H9 (cell line): Measurements from ENCODE around the gene SIT1. TPM values are rescaled to one million over a fixed set of nuclear protein-coding genes. Genes with fewer than 3 reads are reported as not detected.
A peak's percentile ranks its signal among the peaks of the same experiment; 100 is the strongest.

Source experiments
- DNase-seq: peaks from one replicate; pipeline ENCODE4 v3.0.0-alpha.2; 2017
- H2AFZ ChIP-seq: one replicate; pipeline ENCODE4 v1.6.1; 2013; ENCODE audit warnings: mild to moderate bottlenecking, low read length, control low read depth, moderate library complexity
- H2AK5ac ChIP-seq: 2 replicates; pipeline ENCODE4 v1.6.1; 2013; ENCODE audit warnings: low read length, control low read depth, mixed read lengths; ENCODE audit not compliant: insufficient read length
- H2BK120ac ChIP-seq: one replicate; pipeline ENCODE4 v1.6.1; 2013; ENCODE audit warnings: low read depth, mild to moderate bottlenecking, low read length, control low read depth, inconsistent platforms; ENCODE audit not compliant: poor library complexity, severe bottlenecking
- H2BK12ac ChIP-seq: 2 replicates; pipeline ENCODE4 v1.6.1; 2013; ENCODE audit warnings: low read length, control low read depth, mixed read lengths, low read depth; ENCODE audit not compliant: insufficient read length
- H2BK15ac ChIP-seq: 2 replicates; pipeline ENCODE4 v1.6.1; 2013; ENCODE audit warnings: low read depth, low read length, control low read depth
- H2BK20ac ChIP-seq: one replicate; pipeline ENCODE4 v1.6.1; 2013; ENCODE audit warnings: low read depth, mild to moderate bottlenecking, low read length, control low read depth, inconsistent platforms; ENCODE audit not compliant: poor library complexity, severe bottlenecking
- H2BK5ac ChIP-seq: 2 replicates; pipeline ENCODE4 v1.6.1; 2013; ENCODE audit warnings: low read length, control low read depth, mixed read lengths; ENCODE audit not compliant: insufficient read length
- H3K14ac ChIP-seq: 2 replicates; pipeline ENCODE4 v1.6.1; 2013; ENCODE audit warnings: low read length, control low read depth; ENCODE audit not compliant: insufficient read depth
- H3K18ac ChIP-seq: 2 replicates; pipeline ENCODE4 v1.6.1; 2013; ENCODE audit warnings: low read depth, mild to moderate bottlenecking, mixed read lengths, low read length, control low read depth; ENCODE audit not compliant: insufficient read length
- H3K23ac ChIP-seq: 2 replicates; pipeline ENCODE4 v1.6.1; 2013; ENCODE audit warnings: low read length, control low read depth, mixed read lengths, low read depth; ENCODE audit not compliant: insufficient read length
- H3K23me2 ChIP-seq: 2 replicates; pipeline ENCODE4 v1.6.1; 2013; ENCODE audit warnings: low read depth, mild to moderate bottlenecking, mixed read lengths, low read length, control low read depth; ENCODE audit not compliant: insufficient read length, poor library complexity, severe bottlenecking
- H3K27ac ChIP-seq: 2 replicates; pipeline ENCODE4 v1.5.1; 2013; ENCODE audit warnings: low read length, control low read depth, mixed read lengths, low read depth; ENCODE audit not compliant: insufficient read length
- H3K27me3 ChIP-seq: 2 replicates; pipeline ENCODE4 v1.6.1; 2013; ENCODE audit warnings: low read length, control low read depth, inconsistent platforms; ENCODE audit not compliant: insufficient read depth
- H3K4ac ChIP-seq: 2 replicates; pipeline ENCODE4 v1.6.1; 2013; ENCODE audit warnings: low read depth, mild to moderate bottlenecking, control low read depth, inconsistent platforms, low read length, moderate library complexity
- H3K4me1 ChIP-seq: 2 replicates; pipeline ENCODE4 v1.6.1; 2013; ENCODE audit warnings: low read length, control low read depth, inconsistent platforms; ENCODE audit not compliant: insufficient read depth
- H3K4me2 ChIP-seq: 2 replicates; pipeline ENCODE4 v1.6.1; 2013; ENCODE audit warnings: low read length, control low read depth, mixed read lengths; ENCODE audit not compliant: insufficient read length, insufficient read depth
- H3K56ac ChIP-seq: 2 replicates; pipeline ENCODE4 v1.6.1; 2013; ENCODE audit warnings: low read depth, mild to moderate bottlenecking, mixed read lengths, low read length, control low read depth; ENCODE audit not compliant: insufficient read length
- H3K79me1 ChIP-seq: 2 replicates; pipeline ENCODE4 v1.6.1; 2013; ENCODE audit warnings: low read depth, mild to moderate bottlenecking, moderate library complexity, low read length, control low read depth, inconsistent platforms; ENCODE audit not compliant: insufficient read depth, poor library complexity, severe bottlenecking
- H3K79me2 ChIP-seq: 2 replicates; pipeline ENCODE4 v1.6.1; 2013; ENCODE audit warnings: low read length, control low read depth, inconsistent platforms; ENCODE audit not compliant: insufficient read depth
- H3K9ac ChIP-seq: 2 replicates; pipeline ENCODE4 v1.6.1; 2013; ENCODE audit warnings: low read length, control low read depth, mixed read lengths; ENCODE audit not compliant: insufficient read length; ENCODE audit errors: extremely low read depth
- H3K9me3 ChIP-seq: one replicate; pipeline ENCODE4 v1.6.1; 2013; ENCODE audit warnings: low read depth, low read length, inconsistent platforms; ENCODE audit not compliant: control insufficient read depth
- H3T11ph ChIP-seq: one replicate; pipeline ENCODE4 v1.6.1; 2013; ENCODE audit warnings: mild to moderate bottlenecking, low read length, control low read depth, inconsistent platforms
- H4K20me1 ChIP-seq: one replicate; pipeline ENCODE4 v1.6.1; 2013; ENCODE audit not compliant: control insufficient read depth, insufficient read length, insufficient read depth
- H4K5ac ChIP-seq: 2 replicates; pipeline ENCODE4 v1.6.1; 2013; ENCODE audit warnings: low read depth, mild to moderate bottlenecking, mixed read lengths, low read length, control low read depth; ENCODE audit not compliant: insufficient read length
- H4K8ac ChIP-seq: replicated peaks from 2 replicates; pipeline ENCODE4 v1.6.1; 2013; ENCODE audit warnings: low read length, control low read depth, mixed read lengths, low read depth; ENCODE audit not compliant: insufficient read length
- H4K91ac ChIP-seq: 2 replicates; pipeline ENCODE4 v1.6.1; 2013; ENCODE audit warnings: low read depth, mild to moderate bottlenecking, moderate library complexity, mixed read lengths, low read length, control low read depth; ENCODE audit not compliant: insufficient read length
- H3K27ac Mint-ChIP-seq, 3 experiments: 2 replicates in 2 of 3; 3 replicates in 1 of 3; pipeline ENCODE4 v1.8.0; 2020 to 2021; ENCODE audit warnings: mixed read lengths in 3 of 3, mild to moderate bottlenecking in 1 of 3, moderate library complexity in 1 of 3
- H3K27me3 Mint-ChIP-seq: 2 replicates; pipeline ENCODE4 v1.8.0; 2021; ENCODE audit warnings: low read depth, mild to moderate bottlenecking, moderate library complexity, mixed read lengths
- H3K36me3 Mint-ChIP-seq, 3 experiments: 2 replicates in 2 of 3; 3 replicates in 1 of 3; pipeline ENCODE4 v1.8.0; 2020 to 2021; ENCODE audit warnings: low read depth in 3 of 3, mixed read lengths in 3 of 3; ENCODE audit not compliant: insufficient read depth in 1 of 3
- H3K4me1 Mint-ChIP-seq, 2 experiments: 2 replicates each; pipeline ENCODE4 v1.8.0; 2020; ENCODE audit warnings: mixed read lengths in 2 of 2
- H3K4me3 Mint-ChIP-seq, 2 experiments: 2 replicates in 1 of 2; 3 replicates in 1 of 2; pipeline ENCODE4 v1.8.0; 2020 to 2021; ENCODE audit warnings: mild to moderate bottlenecking in 2 of 2, mixed read lengths in 2 of 2, moderate library complexity in 1 of 2
- H3K9me3 Mint-ChIP-seq, 2 experiments: 2 replicates in 1 of 2; 3 replicates in 1 of 2; pipeline ENCODE4 v1.8.0; 2020; ENCODE audit warnings: mild to moderate bottlenecking in 2 of 2, mixed read lengths in 2 of 2, moderate library complexity in 1 of 2
- CTCF ChIP-seq: fragments of 200-600 bp; sonication (generic); conservative IDR thresholded peaks from 3 replicates; pipeline ENCODE4 v1.8.0; 2021; ENCODE audit warnings: antibody characterized with exemption, mild to moderate bottlenecking
- WGBS: extraction: QIAGEN DNeasy Blood & Tissue Kit; methylation state at CpG from one replicate; pipeline ENCODE4 v1.1.7; 2013; ENCODE audit warnings: missing lambda C conversion rate, low lambda C conversion rate, mixed read lengths; ENCODE audit not compliant: insufficient read length; ENCODE audit errors: extremely low coverage; 5-methylcytosine and 5-hydroxymethylcytosine counted together
- total RNA-seq: library from RNA; stranded (reverse); gene quantifications from 2 replicates; pipeline ENCODE4 v1.2.1, GENCODE V29; 2021

The SIT1 gene
- total RNA-seq, 1 experiment from 2014 or later, result 1.6 TPM

GRCh38 chr9:35658968-35659220, 8.2 kb upstream of the SIT1 start:
- no peak for DNase-seq
- H2AK5ac ChIP-seq, result no peak overlapping the region
- H3K27me3 Mint-ChIP-seq, result peaks cover 18% of the 10 kb centered on the region
- H3K56ac ChIP-seq, result no peak overlapping the region
- peaks cover 3% of the 10 kb centered on the region; the same call in 1 of the 2 replicates for H3K4me1 ChIP-seq
- peaks cover 12% of the 10 kb centered on the region for H3K23me2 ChIP-seq
- peak overlapping the region; percentile 76 for H3K4me2 ChIP-seq
- H2BK15ac ChIP-seq, result no peak overlapping the region
- no peaks in the 10 kb centered on the region for H3K79me1 ChIP-seq
- peak overlapping the region; percentile 83 to 85 for H3K4me3 Mint-ChIP-seq
- H3K9ac ChIP-seq, result peak overlapping the region; percentile 48
- H2AFZ ChIP-seq, result no peak overlapping the region
- H2BK20ac ChIP-seq, result no peak overlapping the region
- H3K23ac ChIP-seq, result no peak overlapping the region
- no peak for TF ChIP-seq CTCF
- H4K20me1 ChIP-seq, result no peaks in the 10 kb centered on the region
- no peak overlapping the region for H3K18ac ChIP-seq
- no peak overlapping the region for H3K4ac ChIP-seq
- no peak overlapping the region for H3K27ac ChIP-seq
- H3K27ac Mint-ChIP-seq, result peak overlapping the region in 1 of 3 experiments; percentile 74; a peak in 1 of 7 replicates
- no CpG with 5 or more reads among the region's 2 CpGs for WGBS
- no peak overlapping the region for H2BK120ac ChIP-seq
- no peak overlapping the region for H3K14ac ChIP-seq
- no peak overlapping the region for H4K5ac ChIP-seq
- peaks cover 2 to 3% of the 10 kb centered on the region in 2 experiments; a peak in 3 of 5 replicates for H3K9me3 Mint-ChIP-seq
- H3K9me3 ChIP-seq, result no peaks in the 10 kb centered on the region
- H2BK12ac ChIP-seq, result no peak overlapping the region
- no peaks in the 10 kb centered on the region for H3K27me3 ChIP-seq
- no peak overlapping the region for H2BK5ac ChIP-seq
- no peaks in the 10 kb centered on the region for H3K79me2 ChIP-seq
- peaks cover 28 to 40% (median 37%) of the 10 kb centered on the region in 3 experiments for H3K36me3 Mint-ChIP-seq
- H3T11ph ChIP-seq, result no peak overlapping the region
- peaks cover 27 to 32% of the 10 kb centered on the region in 2 experiments for H3K4me1 Mint-ChIP-seq
- H4K8ac ChIP-seq, result no peak overlapping the region
- no peak overlapping the region for H4K91ac ChIP-seq
